AG09309 (cell line): ENCODE data around the gene C10orf62.

ENCODE experiments used
- DNase-seq: peaks from one replicate; pipeline ENCODE4 v3.0.0-alpha.2; 2010; ENCODE audit warnings: low read depth
- H3K4me3 ChIP-seq: 2 replicates; pipeline ENCODE4 v1.5.1; 2011; ENCODE audit warnings: mild to moderate bottlenecking, low read depth, low read length, moderate library complexity; ENCODE audit not compliant: control insufficient read depth
- TF ChIP-seq, protein P1 (sequence below): IDR thresholded peaks from 2 replicates; pipeline ENCODE4 v1.5.1; 2011; ENCODE audit warnings: mild to moderate bottlenecking, low read depth, low read length, inconsistent platforms; ENCODE audit not compliant: insufficient read depth, control insufficient read depth; ENCODE audit errors: missing control alignments

The C10orf62 gene

DNA sequence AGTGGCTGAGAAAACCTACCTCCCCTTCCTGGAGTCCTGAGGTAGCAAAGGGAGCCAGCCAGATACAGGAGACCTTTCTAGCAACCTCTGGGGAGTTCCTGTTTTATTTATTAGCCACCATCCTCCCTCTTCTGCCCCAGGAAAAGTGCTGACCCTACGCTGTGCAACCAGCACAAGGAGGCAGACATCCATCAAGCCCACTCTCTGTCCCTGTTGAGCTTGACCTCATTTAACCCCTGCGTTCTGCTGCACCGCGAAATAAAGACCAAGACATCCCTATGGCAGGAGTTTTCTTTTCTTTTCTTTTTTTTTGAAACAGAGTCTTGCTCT, 42.3 kb upstream of the C10orf62 start:
- H3K4me3 ChIP-seq = no peak overlapping the region

DNA sequence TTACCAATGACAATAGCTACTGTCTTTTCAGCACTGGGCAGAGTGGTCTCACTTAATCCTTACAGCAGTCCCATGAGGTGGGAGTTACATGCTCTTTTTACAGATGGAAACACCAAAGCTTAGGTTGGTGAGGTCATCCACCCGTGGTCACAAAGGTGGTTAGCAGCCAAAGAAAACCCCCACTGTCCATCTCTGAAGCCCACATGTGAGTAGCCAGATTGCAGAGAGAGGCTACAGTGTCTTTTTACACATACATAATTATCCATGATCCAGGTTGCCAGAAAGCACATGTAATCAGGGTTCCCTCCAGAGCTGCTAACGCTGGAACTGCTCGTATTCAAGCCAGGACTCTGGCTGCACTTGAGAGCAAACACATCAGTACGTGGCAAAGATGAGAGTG, 41.6 kb upstream of the C10orf62 start:
- TF ChIP-seq, protein P1, sequence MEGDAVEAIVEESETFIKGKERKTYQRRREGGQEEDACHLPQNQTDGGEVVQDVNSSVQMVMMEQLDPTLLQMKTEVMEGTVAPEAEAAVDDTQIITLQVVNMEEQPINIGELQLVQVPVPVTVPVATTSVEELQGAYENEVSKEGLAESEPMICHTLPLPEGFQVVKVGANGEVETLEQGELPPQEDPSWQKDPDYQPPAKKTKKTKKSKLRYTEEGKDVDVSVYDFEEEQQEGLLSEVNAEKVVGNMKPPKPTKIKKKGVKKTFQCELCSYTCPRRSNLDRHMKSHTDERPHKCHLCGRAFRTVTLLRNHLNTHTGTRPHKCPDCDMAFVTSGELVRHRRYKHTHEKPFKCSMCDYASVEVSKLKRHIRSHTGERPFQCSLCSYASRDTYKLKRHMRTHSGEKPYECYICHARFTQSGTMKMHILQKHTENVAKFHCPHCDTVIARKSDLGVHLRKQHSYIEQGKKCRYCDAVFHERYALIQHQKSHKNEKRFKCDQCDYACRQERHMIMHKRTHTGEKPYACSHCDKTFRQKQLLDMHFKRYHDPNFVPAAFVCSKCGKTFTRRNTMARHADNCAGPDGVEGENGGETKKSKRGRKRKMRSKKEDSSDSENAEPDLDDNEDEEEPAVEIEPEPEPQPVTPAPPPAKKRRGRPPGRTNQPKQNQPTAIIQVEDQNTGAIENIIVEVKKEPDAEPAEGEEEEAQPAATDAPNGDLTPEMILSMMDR = no peak

More for the DNA sequence above, 42.3 kb upstream of the C10orf62 start:
- TF ChIP-seq, protein P1 = no peak
- no peak for DNase-seq

DNA sequence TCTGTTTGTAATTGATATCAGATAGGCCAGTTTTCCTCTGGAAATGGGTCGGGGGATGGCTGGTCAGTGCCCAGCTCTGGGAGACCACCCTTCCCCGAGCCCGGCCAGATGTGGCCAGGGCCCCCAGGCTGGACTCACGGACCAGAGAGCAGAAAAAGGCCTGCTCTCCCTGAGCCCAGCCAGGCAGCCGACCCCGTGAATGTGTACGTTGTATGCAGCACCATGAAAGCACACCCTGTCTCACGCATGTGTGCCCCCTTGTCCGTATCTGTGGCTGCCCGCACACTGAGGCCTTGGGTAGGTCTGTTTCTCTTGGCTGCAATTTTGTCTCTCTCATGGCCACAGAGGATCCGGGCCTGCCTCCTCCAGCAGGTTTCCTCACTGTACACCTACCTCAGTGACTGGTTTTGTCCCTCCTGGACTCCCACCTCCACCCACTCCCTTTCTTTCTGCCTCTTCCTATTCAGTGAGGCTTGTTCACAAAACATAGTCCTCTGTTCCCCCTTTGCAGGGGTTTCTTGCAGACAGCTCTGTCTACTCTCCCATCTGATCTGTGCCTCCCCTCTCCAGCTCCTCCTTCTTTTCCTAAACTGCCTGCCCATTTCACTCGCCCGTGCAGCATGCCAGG, 40.6 kb upstream of the C10orf62 start:
- DNase-seq = no peak
- TF ChIP-seq, protein P1 = no peak
- H3K4me3 ChIP-seq = no peak overlapping the region

More for the DNA sequence above, 41.6 kb upstream of the C10orf62 start:
- no peak overlapping the region for H3K4me3 ChIP-seq
- DNase-seq = no peak

DNA sequence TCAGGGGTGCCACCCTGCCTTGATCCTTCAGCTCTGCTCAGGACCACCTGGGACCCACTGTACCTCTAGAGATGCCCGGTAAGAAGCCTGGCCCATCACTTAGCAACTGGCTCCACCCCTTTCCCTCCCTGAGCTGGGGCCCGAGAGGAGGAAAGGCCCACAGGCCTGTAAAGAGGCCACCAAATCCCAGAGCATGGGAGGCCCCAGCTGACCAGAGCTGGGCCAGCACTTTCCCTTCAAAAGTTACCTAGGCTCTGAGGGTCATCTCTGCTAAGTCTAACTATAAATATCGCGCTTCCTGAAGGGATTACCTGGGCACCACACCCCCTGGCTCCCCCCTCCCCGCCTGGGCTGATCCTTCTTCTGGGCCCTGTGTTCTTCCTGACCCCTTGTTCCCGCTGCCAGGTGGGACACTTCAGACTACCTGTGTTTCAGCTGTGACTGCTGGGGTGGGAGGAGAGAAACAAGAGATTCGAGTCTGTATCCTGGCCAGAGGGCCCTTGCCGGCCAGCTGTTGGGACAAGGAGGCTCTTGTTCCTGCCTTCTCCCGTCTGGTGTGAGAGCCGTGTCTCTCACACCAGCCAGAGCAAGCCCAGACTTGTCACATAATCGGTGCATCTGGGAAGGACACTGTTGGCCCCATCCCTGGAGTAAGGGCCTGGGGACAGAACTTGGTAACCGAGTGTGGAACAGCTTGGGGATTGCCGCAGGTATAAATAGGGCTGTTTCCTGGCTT, 39.8 kb upstream of the C10orf62 start:
- no peak overlapping the region for H3K4me3 ChIP-seq
- TF ChIP-seq, protein P1 = no peak
- DNase-seq = no peak

DNA sequence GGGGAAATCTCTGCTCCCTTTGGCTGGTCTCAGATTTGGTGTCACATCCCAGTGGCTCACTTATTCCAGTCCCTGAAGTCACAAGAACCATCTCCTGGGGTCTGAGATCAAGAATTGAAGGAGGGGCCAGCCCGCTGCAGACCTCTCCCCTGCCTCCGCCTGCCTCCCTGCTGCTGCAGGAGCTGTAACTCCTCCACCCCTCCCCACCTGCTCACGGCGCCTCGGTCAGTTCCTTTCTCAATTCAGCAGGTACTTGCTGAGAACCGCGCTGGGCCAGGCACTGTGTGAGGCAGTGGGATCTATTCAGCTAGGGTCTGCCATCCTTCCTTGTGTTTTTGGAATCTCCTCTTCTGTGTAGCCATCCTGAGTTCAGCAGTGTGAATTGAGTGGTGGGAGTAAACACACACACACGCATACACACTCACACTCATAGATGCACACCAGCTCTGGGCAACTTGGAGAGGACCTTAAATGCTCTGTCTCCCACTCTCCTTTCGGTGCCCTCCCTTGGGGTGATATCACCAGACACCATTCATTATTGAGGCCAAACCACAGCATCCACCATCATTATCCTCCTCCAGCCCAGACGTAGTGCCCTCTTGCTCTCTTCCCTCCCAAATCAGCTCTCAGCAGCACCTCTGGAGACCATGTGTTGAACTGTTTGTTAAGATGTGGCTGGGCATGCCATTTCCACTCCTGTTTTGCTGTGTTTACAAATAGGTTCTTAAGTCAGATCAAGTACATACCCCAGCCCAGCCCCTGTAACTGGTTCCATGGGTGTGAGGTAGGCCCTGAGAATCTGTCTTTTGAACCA, 39.0 kb upstream of the C10orf62 start:
- DNase-seq = no peak
- TF ChIP-seq, protein P1 = no peak
- H3K4me3 ChIP-seq = no peak overlapping the region

DNA sequence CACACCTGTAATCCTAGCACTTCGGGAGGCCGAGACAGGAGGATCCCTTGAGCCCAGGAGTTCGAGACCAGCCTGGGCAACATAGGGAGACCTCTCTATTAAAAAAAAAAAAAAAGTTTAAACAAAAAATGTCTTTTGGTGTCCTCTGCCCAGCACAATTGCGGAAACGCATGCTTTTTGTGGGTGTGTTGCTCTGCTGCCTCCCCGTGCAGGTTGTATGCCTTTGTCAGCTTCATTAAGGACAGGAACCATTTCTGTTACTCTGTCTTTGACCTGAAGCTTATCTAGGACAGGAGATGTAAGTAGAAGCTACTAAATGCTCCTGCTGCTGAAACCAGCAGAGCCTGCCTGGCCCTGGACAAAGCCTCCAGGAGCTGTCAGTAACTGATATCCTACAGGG, 38.2 kb upstream of the C10orf62 start:
- TF ChIP-seq, protein P1 = no peak

More for the DNA sequence above, 38.2 kb upstream of the C10orf62 start:
- H3K4me3 ChIP-seq = no peak overlapping the region
- DNase-seq = no peak
